NAMALWA (cell line): ENCODE measurements around the gene HOXA11.

Experiments
- DNase-seq: peaks from one replicate; pipeline ENCODE4 v3.0.0-alpha.2; 2015; ENCODE audit warnings: low spot score

The HOXA11 gene

GRCh38 chr7:27180431-27181420 is 4.3 kb downstream of the HOXA11 start:
- no peak for DNase-seq

- DNase-seq = no peak
Observed at GRCh38 chr7:27179503-27180430, 5.3 kb downstream of the HOXA11 start.

GRCh38 chr7:27179030-27179429 is 6.0 kb downstream of the HOXA11 start:
- no peak for DNase-seq

DNA sequence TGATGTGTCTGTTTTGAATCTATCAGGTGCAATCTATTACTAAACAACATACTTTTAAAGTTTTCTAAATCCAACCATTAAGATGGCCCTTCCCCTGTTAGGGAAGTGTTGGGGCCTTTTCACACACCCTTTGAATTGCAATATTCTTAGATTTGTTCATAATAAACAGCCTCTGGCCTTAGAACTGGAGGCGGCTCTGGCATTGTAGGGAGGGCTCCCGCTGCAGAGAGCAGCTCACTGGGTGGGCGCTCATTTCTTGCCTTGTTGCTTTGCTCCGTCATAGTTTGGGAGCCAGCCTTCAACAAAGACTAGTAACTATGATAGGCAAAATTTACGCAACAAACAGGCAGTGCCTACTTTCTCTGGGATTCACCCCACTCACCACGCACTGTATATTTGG is 6.7 kb downstream of the HOXA11 start:
- DNase-seq = no peak

DNA sequence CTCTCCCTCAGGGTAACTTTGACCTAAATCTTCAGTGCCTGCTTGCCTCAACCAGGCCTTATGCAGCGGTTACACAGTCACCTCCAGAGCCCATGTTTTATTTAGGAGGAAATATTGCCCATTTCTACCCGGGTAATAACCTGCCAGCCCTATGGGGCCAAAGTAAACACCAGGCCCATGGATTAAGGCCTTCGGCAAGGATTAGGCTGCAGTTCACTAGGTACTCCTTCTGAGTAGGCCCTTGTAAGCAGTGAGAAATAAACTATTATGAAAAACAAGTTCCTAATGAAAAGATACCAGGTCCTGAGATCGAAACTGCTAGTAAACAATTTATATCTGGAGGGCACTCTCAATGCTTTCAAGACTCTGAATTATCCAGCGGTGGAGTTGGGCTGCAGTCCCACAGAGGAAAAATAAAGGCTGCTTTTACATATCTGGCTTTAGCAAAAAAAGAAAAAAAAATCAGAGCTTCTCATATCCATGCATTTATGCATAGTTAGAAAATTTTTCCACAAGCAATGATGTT is 7.2 kb downstream of the HOXA11 start:
- DNase-seq = no peak

DNA sequence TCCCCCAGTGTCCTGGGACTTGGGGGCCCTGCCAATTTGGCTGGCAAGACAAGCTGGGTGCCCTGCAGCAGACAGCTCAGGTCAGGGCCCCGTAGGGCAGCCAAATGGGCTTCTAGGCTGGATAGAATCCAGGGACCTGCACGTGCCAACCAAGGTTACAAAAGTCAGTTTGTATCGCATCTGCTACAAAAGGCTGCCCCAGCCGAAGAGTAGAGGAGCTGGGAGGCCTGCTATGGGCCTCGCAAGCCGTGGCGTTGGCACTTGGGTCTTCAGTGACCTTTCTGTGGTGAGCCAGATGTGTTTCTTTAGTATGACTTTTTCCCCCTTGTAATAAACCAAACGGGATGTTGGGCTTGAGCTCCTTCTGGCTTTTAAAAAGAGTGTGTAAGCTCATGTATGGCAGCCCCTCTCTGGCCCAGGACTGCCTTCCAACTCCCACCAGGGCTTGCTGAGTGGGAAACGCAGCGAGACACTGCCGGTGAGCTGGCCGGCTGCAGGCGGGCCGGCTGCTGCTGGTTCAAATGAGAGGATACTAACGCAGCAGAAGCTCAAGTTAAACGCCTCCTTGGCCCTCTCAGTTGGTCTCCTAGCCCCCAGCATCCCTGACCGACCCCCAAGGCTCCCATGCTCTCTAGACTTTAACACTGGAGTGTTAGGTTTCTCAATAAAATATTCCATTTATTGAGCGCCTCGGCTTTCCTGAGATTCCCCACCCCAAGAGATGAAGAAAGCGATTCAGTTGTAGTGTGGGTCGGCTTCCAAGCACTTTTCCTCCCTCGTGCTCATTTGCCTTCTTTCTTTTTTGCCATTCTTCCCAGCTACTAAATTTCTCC is 7.9 kb downstream of the HOXA11 start:
- DNase-seq = no peak

DNA sequence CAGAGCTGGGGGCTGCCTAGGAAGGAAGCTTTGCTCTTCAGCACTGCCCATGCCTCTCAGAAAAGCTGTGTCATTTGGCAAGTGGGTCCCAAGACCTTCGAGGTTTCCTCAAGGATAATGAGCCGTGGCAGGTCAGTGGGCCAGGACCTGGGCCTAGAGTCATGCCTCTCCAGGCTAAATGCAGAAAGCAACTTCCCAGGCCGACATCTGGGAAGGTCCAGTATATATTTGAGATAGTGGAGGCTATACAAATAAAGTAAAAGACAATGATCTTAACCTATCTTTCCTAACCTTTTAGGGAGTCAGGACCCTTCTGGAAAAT is 8.5 kb downstream of the HOXA11 start:
- DNase-seq = no peak

DNA sequence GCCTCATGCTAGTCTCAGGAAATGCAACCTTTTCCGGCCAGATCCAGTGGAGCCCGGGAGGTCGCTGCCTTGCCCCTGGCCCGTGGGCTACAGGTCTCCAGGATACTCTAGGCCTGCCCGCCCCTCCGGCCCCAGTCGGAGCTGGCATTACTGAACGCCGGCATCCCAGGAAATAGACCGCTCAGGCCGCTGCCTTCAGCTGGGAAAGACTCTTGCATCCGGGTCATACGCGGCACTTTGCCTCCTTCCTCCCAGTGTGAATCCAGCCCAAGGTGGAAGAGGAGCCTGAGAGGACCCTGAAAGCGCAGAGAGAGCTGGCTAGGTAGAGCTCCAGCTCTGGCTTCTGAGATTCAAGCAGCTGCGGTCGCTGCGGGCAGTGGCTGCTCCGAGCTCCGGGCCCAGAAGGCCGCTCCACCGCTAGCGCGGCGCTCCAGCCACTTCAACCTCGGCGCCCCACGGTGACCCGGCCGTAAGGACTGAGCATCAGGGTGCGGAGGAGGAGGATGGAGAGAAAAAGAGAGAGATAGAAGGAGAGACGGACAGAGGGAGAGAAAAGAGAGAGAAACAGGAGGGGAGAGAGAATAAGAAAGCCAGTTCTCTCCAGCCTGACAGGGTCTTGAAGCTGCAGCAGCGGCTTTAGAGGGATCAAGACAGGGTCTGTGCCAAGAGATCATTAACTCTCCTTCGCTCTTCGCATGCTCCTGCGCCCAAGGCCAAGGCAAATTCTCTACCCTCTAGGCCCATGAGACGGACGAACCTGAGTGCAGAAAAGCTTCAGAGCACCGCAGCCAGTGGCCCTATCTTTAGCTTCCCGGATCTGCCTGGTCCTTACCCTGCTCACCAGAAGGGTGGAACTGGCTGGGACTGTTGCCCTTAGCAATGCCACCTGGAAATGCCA is 9.2 kb downstream of the HOXA11 start:
- no peak for DNase-seq

DNA sequence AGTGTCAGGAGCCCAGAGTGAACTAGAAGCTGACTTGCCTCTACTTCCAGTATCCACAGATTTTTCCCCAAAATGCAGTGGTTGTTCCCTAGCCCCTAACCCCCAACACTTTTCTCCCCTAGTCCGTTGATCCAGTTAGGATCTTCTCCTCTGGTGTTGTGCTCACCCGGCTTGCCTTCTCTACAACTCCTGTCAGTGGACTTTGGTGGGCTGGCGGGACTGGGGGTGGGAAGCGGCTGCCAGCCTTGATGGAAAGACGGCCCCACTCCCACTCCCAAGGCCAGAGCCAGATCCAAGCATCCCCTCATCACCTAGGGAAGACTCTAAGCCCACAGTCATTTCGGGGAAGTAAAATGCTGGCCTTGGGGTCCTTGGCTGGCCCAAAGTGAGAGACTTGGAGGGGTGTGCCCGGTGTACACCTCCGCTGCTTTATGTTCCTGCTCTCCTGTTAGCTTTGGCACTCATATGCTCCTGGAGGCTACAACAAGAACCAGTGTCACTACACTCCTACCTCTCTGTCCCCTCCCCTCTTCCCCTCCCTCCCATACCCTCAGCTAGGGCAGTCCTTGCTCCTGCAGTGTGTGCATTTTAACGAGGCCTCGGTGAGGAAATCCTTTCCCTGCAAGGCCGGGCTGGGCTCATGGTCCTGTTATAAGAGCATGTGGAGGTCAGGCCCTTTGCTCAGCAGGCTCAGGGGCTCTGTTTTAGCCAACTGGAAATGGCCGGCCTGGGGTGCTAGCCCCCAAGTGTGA is 10.0 kb downstream of the HOXA11 start:
- no peak for DNase-seq

- DNase-seq = no peak
Observed at GRCh38 chr7:27173956-27174873, 10.8 kb downstream of the HOXA11 start, which contains the start of gene HOXA10. Gene HOXA10 (minus strand): TSS chr7:27174320. CDS start chr7:27174306, 14 bp downstream.

GRCh38 chr7:27173511-27173955 is 11.5 kb downstream of the HOXA11 start:
- DNase-seq = no peak

DNA sequence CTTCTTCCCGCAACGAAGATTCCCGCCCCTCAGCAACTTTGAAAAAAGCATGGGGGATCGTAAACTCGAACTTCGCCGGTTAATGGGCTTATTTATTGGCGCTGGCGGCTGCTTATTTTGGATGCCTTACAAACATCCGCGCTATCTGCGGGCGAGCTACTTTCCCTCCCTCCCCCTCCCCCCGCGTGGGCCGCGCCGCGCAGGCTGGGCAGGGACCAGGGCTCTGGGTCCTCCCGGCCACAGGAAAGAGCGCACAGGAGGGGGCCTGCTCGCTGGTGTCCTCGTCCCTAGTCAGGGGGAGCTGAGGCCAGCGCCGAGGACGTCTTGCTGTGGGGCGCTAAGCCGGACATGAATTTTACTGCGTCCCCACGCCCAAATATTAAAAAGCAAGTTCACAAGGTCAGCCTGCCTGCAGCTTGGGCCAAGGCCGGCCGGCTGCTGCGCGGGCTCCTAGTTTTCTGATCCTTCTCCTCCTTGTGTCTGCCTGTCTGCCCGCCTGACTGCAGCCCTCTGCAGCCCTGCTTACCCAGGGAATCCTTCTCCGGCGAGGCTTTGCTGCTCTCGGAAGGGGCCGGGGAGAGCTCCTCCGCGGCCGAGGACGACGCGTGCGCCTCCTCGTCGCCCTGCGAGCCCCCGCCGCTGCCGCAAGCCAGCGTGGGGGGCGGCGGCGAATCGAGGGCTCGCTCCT is 12.1 kb downstream of the HOXA11 start:
- no peak for DNase-seq

DNA sequence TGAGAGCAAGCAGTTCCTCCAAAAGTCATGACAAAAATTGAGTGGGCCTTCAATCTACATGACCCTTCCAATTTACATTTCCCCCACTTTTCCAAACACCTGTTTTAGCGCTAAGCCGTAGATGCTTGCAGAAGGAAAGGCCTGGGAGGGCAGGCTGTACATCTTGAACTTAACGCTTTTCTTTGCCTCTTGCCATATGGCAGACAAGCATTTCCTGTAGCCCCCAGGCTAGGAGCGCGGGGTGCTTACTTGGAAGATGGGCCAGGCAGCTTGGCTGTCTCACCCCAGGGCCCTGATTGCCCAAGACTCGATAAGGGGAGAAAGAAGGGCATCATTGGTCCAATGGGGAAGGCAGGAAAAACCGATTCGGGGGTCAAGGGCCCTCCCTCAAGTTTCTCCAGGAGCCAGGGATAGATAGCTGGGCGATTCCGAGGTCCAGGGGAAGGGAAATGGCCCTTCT is 12.7 kb downstream of the HOXA11 start:
- no peak for DNase-seq

GRCh38 chr7:27171637-27172314 is 13.3 kb downstream of the HOXA11 start:
- DNase-seq = no peak

DNA sequence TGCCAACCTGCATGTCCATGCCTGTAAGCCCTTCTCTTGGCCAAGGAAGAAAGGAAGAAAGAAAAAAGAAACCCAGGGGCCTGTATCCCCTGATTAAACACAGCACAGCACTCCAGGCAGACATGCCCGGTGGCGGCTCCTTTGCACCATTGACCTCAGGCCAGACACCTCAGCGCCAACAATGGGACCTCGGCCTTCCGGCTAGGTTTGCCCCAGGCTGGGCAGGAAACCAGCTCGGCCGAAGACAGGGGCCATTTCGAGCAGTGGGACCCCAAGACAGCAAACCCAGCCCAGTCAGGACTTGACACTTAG is 13.8 kb downstream of the HOXA11 start:
- no peak for DNase-seq

- DNase-seq = no peak
Observed at GRCh38 chr7:27170426-27171324, 14.4 kb downstream of the HOXA11 start.
